Measurements from ENCODE around the gene MAP3K20.
"Not testable (repeated sequence)": the region's sequence is repeated elsewhere in the genome, so short reads cannot be mapped to it uniquely, and the experiment has no call there.

Gene MAP3K20
- total RNA-seq, result 3.4 to 26.7 (median 10.6) reads per million in 9 experiments

- H3K4me3 Mint-ChIP-seq, result peak within 1 kb of the TSS; percentile 81 to 92
- H3K4me1 Mint-ChIP-seq (ENCODE audit: low read depth in 2 of 2), result peaks cover 0 to 18% of the 10 kb centered on the region in 2 donors
- H3K27ac Mint-ChIP-seq, result peak within 1 kb of the TSS in 1 of 2 donors; percentile 93
- no peaks in the 10 kb centered on the region for H3K27me3 Mint-ChIP-seq
- no peaks in the 10 kb centered on the region for H3K36me3 Mint-ChIP-seq (ENCODE audit: insufficient read depth)
- peak; percentile 85 for ATAC-seq (replicated peaks)
- no peaks in the 10 kb centered on the region for H3K9me3 Mint-ChIP-seq
- peak; percentile 33 to 59 (median 41) for DNase-seq
These were observed at the start of gene MAP3K20 for GRCh38 chr2:173075781-173076580. Gene MAP3K20, plus strand, starts transcription at chr2:173075846. Its CDS starts 15,186 bp downstream, at chr2:173091032.

DNA sequence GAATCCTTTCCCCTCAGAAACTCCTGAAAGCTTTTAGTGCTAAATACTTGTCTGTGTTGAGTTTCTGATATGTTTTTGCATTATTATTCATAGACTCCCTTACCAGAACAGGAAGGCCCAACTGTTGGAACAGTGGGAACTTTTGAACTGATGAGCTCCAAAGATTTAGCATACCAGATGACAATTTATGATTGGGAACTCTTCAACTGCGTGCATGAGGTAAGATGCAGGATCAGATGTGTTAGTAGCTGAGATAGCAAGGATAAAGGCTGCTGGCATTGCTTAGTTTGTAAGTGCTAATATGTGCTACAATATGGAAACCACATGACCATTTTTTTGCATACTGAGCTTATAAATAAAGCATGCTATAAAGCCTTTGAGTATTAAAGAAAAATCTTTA lies 49.2 kb upstream of the MAP3K20 start:
- no peaks in the 10 kb centered on the region for H3K9me3 Mint-ChIP-seq
- ATAC-seq (replicated peaks) (no peak), DNase-seq (no peak)
- peaks cover 13 to 64% of the 10 kb centered on the region in 2 donors for H3K27me3 Mint-ChIP-seq
- H3K27ac Mint-ChIP-seq, result no peak overlapping the region
- no peak overlapping the region for H3K4me3 Mint-ChIP-seq
- H3K36me3 Mint-ChIP-seq (ENCODE audit: insufficient read depth), result no peaks in the 10 kb centered on the region
- peaks cover 0 to 3% of the 10 kb centered on the region in 2 donors for H3K4me1 Mint-ChIP-seq (ENCODE audit: low read depth in 2 of 2)

DNA sequence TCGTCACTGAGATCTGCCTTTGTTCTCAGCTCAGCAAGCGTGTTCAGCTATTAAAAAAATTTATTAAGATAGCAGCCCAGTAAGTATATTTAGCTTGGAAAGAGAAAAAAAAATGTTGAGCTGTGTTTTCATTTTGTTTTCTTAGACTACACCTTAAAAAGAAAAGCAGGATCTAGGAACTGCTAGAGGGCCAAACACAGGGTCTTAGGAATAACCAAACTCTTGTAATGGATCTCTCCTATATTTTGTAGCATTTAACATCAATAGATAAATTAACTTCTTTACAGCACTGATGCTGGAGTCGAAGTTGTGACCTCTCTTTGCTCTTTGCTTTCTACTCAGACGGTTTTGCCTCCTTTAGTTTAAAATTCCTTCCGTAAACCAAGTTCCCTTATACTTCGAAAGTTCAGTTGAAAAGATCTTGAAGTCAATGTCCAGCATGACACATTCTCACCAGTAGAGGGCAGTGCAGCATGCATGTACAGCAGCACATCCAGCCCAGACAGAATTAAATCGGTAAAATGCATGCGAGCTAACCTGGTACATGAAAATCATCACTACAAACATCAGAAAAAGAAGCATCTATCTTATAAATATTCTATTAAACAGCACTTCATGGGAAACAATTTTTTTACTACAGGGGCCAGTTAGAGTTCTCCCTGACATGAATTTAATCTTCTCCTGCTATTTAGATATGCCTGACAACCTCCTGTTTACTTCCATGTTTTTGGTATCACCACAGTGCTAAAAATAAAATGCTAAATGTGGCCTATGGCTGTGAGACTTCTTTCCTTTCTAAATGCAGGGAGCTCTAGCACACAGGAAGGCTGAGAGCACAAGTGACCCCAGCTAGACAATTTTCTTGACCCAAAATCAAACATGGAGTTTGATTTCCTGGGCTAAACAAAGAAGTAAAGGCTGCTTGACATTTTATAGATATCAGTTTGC lies 48.2 kb upstream of the MAP3K20 start:
- Mint-ChIP-seq H3K27ac (no peak overlapping the region), H3K9me3 (no peaks in the 10 kb centered on the region), H3K4me3 (no peak overlapping the region), H3K36me3 (ENCODE audit: insufficient read depth) (no peaks in the 10 kb centered on the region), H3K4me1 (ENCODE audit: low read depth in 2 of 2) (peaks cover 0 to 5% of the 10 kb centered on the region in 2 donors), H3K27me3 (peaks cover 18 to 65% of the 10 kb centered on the region in 2 donors)
- peak; percentile 70 to 77 (median 76) for DNase-seq
- peak; percentile 79 for ATAC-seq (replicated peaks)

DNA sequence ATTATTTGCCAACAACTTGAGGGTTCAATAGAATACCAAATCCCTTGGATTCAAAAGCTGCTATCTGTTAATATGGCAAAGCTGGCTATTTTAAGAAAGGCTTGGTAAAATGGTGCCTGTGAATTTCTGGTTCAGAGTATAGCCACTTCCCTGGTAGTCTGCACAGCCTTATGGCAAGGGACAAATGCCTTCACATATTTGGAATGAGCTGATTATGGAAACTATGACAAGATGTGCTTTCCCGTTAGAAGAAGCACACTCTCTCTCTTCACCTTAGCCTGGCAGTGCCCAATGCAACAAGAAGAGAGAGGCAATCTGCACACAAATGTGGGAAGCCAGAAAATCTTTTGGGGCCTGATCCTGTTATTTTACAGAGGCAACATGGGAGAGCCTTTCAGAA lies 47.5 kb upstream of the MAP3K20 start:
- H3K27ac Mint-ChIP-seq, result no peak overlapping the region
- no peaks in the 10 kb centered on the region for H3K9me3 Mint-ChIP-seq
- H3K36me3 Mint-ChIP-seq (ENCODE audit: insufficient read depth), result no peaks in the 10 kb centered on the region
- ATAC-seq (replicated peaks) (no peak), DNase-seq (no peak)
- H3K27me3 Mint-ChIP-seq, result peaks cover 18 to 58% of the 10 kb centered on the region in 2 donors
- H3K4me3 Mint-ChIP-seq, result no peak overlapping the region
- H3K4me1 Mint-ChIP-seq (ENCODE audit: low read depth in 2 of 2), result peaks cover 0 to 5% of the 10 kb centered on the region in 2 donors

GRCh38 chr2:173028671-173029070 lies 47.0 kb upstream of the MAP3K20 start:
- H3K27ac Mint-ChIP-seq, result no peak overlapping the region
- H3K9me3 Mint-ChIP-seq, result no peaks in the 10 kb centered on the region
- H3K4me3 Mint-ChIP-seq, result no peak overlapping the region
- DNase-seq, result no peak
- peaks cover 14 to 53% of the 10 kb centered on the region in 2 donors for H3K27me3 Mint-ChIP-seq
- peaks cover 0 to 5% of the 10 kb centered on the region in 2 donors for H3K4me1 Mint-ChIP-seq (ENCODE audit: low read depth in 2 of 2)
- ATAC-seq (replicated peaks), result no peak
- no peaks in the 10 kb centered on the region for H3K36me3 Mint-ChIP-seq (ENCODE audit: insufficient read depth)

- ATAC-seq (replicated peaks), result no peak
These were observed 44.8 kb upstream of the MAP3K20 start for GRCh38 chr2:173030561-173031490.

DNA sequence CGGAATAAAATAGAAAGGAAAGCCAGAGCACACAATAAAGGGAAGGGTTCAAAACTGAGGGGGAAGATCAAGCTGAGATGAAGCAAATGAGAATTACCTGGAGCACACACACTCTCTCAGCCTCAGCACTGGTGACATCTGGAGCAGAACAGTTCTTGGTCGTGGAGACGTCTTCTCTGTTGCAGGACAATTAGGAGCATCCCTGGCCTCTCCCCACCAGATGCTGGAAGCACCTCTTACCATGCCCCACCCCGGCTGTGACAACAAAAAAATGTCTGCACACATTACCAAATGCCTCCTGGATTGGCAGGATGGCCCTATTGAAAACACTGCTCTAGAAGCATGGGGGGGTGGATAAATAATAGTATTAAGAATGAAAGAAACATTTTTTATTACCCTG lies 43.6 kb upstream of the MAP3K20 start:
- no peak for DNase-seq
- ATAC-seq (replicated peaks), result no peak
- Mint-ChIP-seq H3K27ac (no peak overlapping the region), H3K27me3 (peaks cover 5 to 38% of the 10 kb centered on the region in 2 donors), H3K4me1 (ENCODE audit: low read depth in 2 of 2) (peaks cover 0 to 5% of the 10 kb centered on the region in 2 donors), H3K9me3 (no peaks in the 10 kb centered on the region), H3K4me3 (no peak overlapping the region), H3K36me3 (ENCODE audit: insufficient read depth) (no peaks in the 10 kb centered on the region)

More at GRCh38 chr2:173030561-173031490, 44.8 kb upstream of the MAP3K20 start:
- no peak overlapping the region for H3K4me3 Mint-ChIP-seq
- H3K36me3 Mint-ChIP-seq (ENCODE audit: insufficient read depth), result no peaks in the 10 kb centered on the region
- H3K4me1 Mint-ChIP-seq (ENCODE audit: low read depth in 2 of 2), result peaks cover 0 to 5% of the 10 kb centered on the region in 2 donors
- peaks cover 5 to 46% of the 10 kb centered on the region in 2 donors for H3K27me3 Mint-ChIP-seq
- no peak overlapping the region for H3K27ac Mint-ChIP-seq
- DNase-seq, result no peak
- no peaks in the 10 kb centered on the region for H3K9me3 Mint-ChIP-seq

DNA sequence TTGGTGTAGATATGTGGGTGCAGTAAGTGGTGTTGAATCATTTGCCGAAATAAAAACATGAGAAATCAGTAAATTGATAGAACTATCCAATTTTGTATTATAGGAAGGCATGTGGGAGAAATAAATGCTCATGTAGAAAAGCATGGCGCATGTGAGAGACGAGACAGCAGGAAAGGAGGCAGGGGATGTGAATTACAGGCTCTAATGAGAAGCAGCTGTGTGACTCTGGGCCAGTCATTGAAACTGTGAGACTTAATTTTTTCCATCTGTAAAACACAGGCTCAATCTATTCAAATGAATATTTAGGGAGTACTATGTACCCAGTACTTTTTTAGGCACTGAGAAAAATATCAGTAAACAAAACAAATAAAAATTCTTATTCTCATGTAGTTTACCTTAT lies 42.6 kb upstream of the MAP3K20 start:
- no peak overlapping the region for H3K27ac Mint-ChIP-seq
- no peak overlapping the region for H3K4me3 Mint-ChIP-seq
- no peak for DNase-seq
- no peaks in the 10 kb centered on the region for H3K9me3 Mint-ChIP-seq
- peaks cover 5 to 30% of the 10 kb centered on the region in 2 donors for H3K27me3 Mint-ChIP-seq
- no peak for ATAC-seq (replicated peaks)
- no peaks in the 10 kb centered on the region for H3K36me3 Mint-ChIP-seq (ENCODE audit: insufficient read depth)
- peaks cover 0 to 2% of the 10 kb centered on the region in 2 donors for H3K4me1 Mint-ChIP-seq (ENCODE audit: low read depth in 2 of 2)

GRCh38 chr2:173034143-173034542 lies 41.5 kb upstream of the MAP3K20 start:
- H3K36me3 Mint-ChIP-seq (ENCODE audit: insufficient read depth), result no peaks in the 10 kb centered on the region
- H3K4me1 Mint-ChIP-seq (ENCODE audit: low read depth in 2 of 2), result peaks cover 0 to 2% of the 10 kb centered on the region in 2 donors
- H3K9me3 Mint-ChIP-seq, result no peaks in the 10 kb centered on the region
- no peak overlapping the region for H3K27ac Mint-ChIP-seq
- no peak for DNase-seq
- ATAC-seq (replicated peaks), result no peak
- H3K4me3 Mint-ChIP-seq, result no peak overlapping the region
- H3K27me3 Mint-ChIP-seq, result peaks cover 5 to 30% of the 10 kb centered on the region in 2 donors

DNA sequence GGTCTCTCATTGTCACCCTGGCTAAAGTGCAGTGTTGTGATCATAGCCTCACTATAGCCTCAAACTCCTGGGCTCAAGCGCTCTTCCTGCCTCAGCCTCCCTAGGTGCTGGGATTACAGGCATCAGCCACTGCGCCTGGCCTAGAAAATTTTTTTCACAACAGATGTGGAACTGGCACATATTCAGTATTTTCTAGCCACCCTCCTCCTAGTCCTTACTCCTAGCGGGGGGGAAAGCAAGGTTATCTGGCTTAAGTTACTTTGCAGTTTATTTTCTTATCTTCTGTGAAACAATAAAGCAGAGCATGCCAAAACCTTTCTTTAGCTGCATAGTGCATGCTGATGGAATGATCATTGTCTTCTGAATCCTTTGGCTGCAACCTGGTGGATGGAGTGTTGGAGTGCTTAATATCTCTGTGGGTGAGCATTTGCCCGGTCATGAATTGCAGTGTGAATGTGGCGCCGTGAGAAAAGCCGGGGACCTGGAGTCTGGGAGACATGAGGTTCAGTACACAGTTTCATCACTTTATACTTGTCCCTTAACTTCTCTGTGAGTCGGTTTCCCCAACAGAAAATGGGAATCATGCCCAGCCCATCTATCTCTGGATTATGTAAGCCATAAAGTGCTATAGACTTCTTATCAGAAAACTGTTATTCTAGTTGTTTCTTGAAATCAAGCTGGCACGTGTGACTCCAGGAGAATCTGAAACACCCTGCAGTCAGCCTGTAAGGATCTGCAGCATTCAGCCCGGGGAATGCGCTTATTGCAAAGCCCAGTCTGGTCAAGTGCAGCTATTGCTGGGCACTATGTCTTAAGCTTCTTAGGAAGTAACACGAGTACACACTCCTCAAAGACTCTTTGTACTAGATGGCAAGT lies 38.2 kb upstream of the MAP3K20 start:
- Mint-ChIP-seq H3K36me3 (ENCODE audit: insufficient read depth) (no peaks in the 10 kb centered on the region), H3K4me3 (no peak overlapping the region), H3K27ac (no peak overlapping the region), H3K9me3 (no peaks in the 10 kb centered on the region), H3K27me3 (peaks cover 0 to 9% of the 10 kb centered on the region in 2 donors), H3K4me1 (ENCODE audit: low read depth in 2 of 2) (no peaks in the 10 kb centered on the region)
- DNase-seq (no peak), ATAC-seq (replicated peaks) (no peak)

DNA sequence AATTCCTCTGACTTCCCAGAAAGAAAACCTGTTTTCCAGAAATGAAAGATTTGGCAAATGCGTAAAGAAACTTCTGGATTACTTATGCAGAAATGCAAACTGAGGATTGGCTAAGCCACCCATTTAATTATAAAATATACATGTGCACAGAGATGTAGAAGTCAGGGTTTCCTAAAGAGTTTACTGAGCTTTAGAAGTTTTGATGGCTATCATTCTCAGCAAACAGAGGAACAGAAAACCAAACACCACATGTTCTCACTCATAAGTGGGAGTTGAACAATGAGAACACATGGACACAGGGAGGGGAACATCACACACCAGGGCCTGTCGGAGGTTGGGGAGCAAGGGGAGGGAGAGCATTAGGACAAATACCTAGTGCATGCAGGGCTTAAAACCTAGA lies 37.4 kb upstream of the MAP3K20 start:
- H3K27me3 Mint-ChIP-seq; DNase-seq; H3K4me3 Mint-ChIP-seq; H3K4me1 Mint-ChIP-seq (ENCODE audit: low read depth in 2 of 2); H3K36me3 Mint-ChIP-seq (ENCODE audit: insufficient read depth); H3K27ac Mint-ChIP-seq; H3K9me3 Mint-ChIP-seq; ATAC-seq (replicated peaks): not testable (repeated sequence)

DNA sequence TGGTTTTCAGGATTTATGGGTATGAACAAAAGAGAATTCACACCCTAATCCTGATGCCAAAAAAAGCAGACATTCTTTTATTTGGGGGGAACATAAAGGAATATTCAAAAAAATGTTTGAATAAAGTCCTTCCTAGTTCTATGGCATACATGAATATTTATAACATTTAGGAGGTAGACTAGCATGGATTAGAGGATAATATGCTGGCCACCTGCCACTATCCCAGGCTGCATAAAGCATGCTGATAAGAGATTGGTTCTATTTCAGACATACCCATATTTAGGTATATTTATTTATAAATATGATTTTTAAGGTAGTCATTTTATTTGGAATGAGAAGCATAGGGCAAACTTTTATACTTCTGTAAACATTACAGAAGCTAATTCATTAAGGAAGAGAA lies 34.9 kb upstream of the MAP3K20 start:
- H3K27me3 Mint-ChIP-seq, result no peaks in the 10 kb centered on the region
- H3K36me3 Mint-ChIP-seq (ENCODE audit: insufficient read depth), result no peaks in the 10 kb centered on the region
- no peaks in the 10 kb centered on the region for H3K9me3 Mint-ChIP-seq
- H3K4me3 Mint-ChIP-seq, result no peak overlapping the region
- ATAC-seq (replicated peaks), result no peak
- no peak overlapping the region for H3K27ac Mint-ChIP-seq
- no peaks in the 10 kb centered on the region for H3K4me1 Mint-ChIP-seq (ENCODE audit: low read depth in 2 of 2)
- no peak for DNase-seq

Data from effector memory CD8-positive, alpha-beta T cell (primary cell).